Lung (tissue), 12 donors: ENCODE measurements around the gene BAD. TPM values are rescaled to one million over a fixed set of nuclear protein-coding genes. Genes with fewer than 3 reads are reported as not detected.

Experiments used
- ATAC-seq: fragments of 200-7000 bp; cut with Tn5 transposase; one replicate; pipeline ENCODE4 v1.9.1; 2020; ENCODE audit warnings: moderate number of reproducible peaks; ENCODE audit not compliant: insufficient read depth, low FRiP score
- DNase-seq, 3 donors: peaks; one replicate each; pipeline ENCODE4 v3.0.0-alpha.2; 2013 to 2017
- H3K27ac ChIP-seq, 2 donors: one replicate each; pipeline ENCODE4 v1.5.1; 2013; ENCODE audit warnings: mild to moderate bottlenecking in 2 of 2, moderate library complexity in 2 of 2, control low read depth in 1 of 2, inconsistent platforms in 1 of 2, low read depth in 1 of 2, low read length in 1 of 2
- H3K27me3 ChIP-seq, 3 donors: one replicate each; pipeline ENCODE4 v1.5.1; 2013; ENCODE audit warnings: low read length in 2 of 3; ENCODE audit not compliant: control insufficient read depth in 3 of 3, insufficient read depth in 3 of 3
- H3K36me3 ChIP-seq, 4 donors: one replicate each; pipeline ENCODE4 v1.5.1; 2013; ENCODE audit warnings: low read length in 4 of 4, mild to moderate bottlenecking in 1 of 4, moderate library complexity in 1 of 4; ENCODE audit not compliant: control insufficient read depth in 4 of 4, insufficient read depth in 4 of 4
- H3K4me1 ChIP-seq, 5 donors: one replicate each; pipeline ENCODE4 v1.5.1; 2013; ENCODE audit warnings: low read length in 5 of 5, mild to moderate bottlenecking in 2 of 5, moderate library complexity in 1 of 5; ENCODE audit not compliant: control insufficient read depth in 5 of 5, insufficient read depth in 5 of 5
- H3K4me3 ChIP-seq: one replicate; pipeline ENCODE4 v1.5.1; 2013; ENCODE audit warnings: mild to moderate bottlenecking, control low read depth, moderate library complexity
- H3K9ac ChIP-seq, 2 donors: one replicate each; pipeline ENCODE4 v1.5.1; 2013; ENCODE audit warnings: low read length in 2 of 2, control low read depth in 1 of 2; ENCODE audit not compliant: insufficient read depth in 1 of 2
- H3K9me3 ChIP-seq, 4 donors: one replicate each; pipeline ENCODE4 v1.5.1; 2013; ENCODE audit warnings: low read length in 3 of 4, mild to moderate bottlenecking in 1 of 4, moderate library complexity in 1 of 4; ENCODE audit not compliant: control insufficient read depth in 4 of 4, insufficient read depth in 3 of 4
- CTCF ChIP-seq: IDR thresholded peaks from 2 replicates; pipeline ENCODE4 v1.5.1; 2012; ENCODE audit warnings: mild to moderate bottlenecking; ENCODE audit errors: control extremely low read depth, extremely low read depth
- WGBS, 2 donors: extraction: QIAGEN DNeasy Blood & Tissue Kit; methylation state at CpG; one replicate each; pipeline ENCODE4 v1.1.7; 2013; 5-methylcytosine and 5-hydroxymethylcytosine counted together
- polyA plus RNA-seq, 2 donors: library from polyadenylated mRNA; stranded (reverse); fragments of 200-250 nt; gene quantifications; one replicate each; pipeline ENCODE4 v1.2.1, GENCODE V29; 2013
- total RNA-seq, 2 donors: library from RNA; depleted of rRNA in 1 of 2; stranded (reverse); fragments of >200 nt in 1 of 2; gene quantifications; one replicate each; pipeline ENCODE4 v1.2.1, GENCODE V29; 2014 to 2021
- donor health status: control.
- donor health status: control.
- donor health status: Bipolar disorder and iron deficiency.
- donor health status: healthy.
- donor health status: DM: yes; HTN: yes; CAD: no.

Gene BAD
- total and polyA plus RNA-seq, 4 donors, result 69.5 to 127 (median 75.5) TPM

DNA sequence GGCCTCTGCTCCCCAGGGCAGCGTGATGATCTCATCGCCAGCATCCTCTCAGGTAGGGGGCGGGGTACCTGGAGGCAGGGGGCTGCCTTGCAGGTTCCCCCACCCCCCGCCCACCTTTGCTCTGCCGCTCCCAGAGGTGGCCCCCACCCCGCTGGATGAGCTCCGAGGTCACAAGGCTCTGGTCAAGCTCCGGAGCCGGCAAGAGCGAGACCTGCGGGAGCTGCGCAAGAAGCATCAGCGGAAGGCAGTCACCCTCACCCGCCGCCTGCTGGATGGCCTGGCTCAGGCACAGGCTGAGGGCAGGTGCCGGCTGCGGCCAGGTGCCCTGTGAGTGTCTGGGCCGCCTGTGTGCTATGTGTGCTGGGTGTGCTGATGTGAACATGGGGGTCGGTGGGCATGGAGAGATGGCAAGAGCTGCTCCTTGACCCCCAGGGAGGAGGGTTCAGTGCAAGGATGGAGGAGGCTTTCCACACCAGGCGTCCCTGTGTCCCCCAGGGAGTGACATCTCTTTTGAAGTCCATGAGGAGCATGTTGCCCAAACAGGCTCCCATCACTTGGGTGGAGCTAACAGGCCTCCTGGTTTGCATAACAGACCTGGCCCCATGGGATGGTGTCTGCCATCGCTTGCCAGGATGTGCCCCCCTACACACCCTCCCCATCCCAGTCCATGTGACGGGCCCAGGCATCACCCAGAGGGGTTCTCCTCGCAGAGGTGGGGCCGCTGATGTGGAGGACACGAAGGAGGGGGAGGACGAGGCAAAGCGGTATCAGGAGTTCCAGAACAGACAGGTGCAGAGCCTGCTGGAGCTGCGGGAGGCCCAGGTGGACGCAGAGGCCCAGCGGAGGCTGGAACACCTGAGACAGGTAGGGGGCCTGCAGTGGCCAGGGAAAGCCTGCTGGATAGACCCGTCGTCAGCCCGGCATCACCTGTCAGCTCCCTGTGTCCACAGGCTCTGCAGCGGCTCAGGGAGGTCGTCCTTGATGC is 19.0 kb downstream of the BAD start:
- H3K27me3 ChIP-seq, result no peaks in the 10 kb centered on the region
- ATAC-seq, result no peak
- DNase-seq, result no peak
- H3K36me3 ChIP-seq, result peaks cover 2 to 55% (median 11%) of the 10 kb centered on the region in 4 donors
- no peak overlapping the region for H3K4me3 ChIP-seq
- H3K4me1 ChIP-seq, result peaks cover 0 to 17% (median 6%) of the 10 kb centered on the region in 5 donors
- H3K27ac ChIP-seq, result no peak overlapping the region
- no peaks in the 10 kb centered on the region for H3K9me3 ChIP-seq
- WGBS, 2 donors, result 92% methylated on average over 35 of the region's 35 CpGs
- no peak overlapping the region for H3K9ac ChIP-seq
- no peak for TF ChIP-seq CTCF

DNA sequence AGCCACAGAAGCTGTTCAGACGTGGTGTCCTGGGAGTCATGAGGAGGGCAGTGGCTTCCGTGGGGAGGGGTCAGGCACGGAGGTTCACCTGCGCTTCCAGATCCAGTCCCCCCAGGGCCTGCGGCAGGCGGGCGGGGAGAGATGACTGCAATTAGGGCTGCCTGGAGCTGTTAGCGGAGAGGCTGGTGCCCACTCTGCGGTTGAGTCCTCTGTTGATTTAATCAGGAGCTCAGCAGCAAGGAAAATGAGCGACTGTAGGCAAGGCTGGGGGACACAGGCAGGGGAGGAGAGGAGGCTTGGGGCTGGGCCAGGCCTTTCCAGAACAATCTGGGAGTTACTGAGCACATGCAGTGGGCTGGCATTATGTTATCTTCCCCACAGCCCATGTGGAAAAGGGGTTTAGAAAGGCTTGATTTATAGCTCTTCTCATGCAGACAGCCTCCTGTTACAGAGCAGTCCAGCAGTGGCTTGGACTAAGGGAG is 20.1 kb downstream of the BAD start:
- DNase-seq (no peak), ATAC-seq (no peak)
- Histone ChIP-seq H3K36me3 (peaks cover 2 to 65% (median 14%) of the 10 kb centered on the region in 4 donors), H3K27ac (no peak overlapping the region), H3K27me3 (no peaks in the 10 kb centered on the region), H3K9me3 (no peaks in the 10 kb centered on the region), H3K4me3 (no peak overlapping the region), H3K4me1 (peaks cover 0 to 16% (median 6%) of the 10 kb centered on the region in 5 donors), H3K9ac (no peak overlapping the region)
- 95 to 97% methylated on average over 10 of the region's 10 CpGs for WGBS, 2 donors
- no peak for TF ChIP-seq CTCF

DNA sequence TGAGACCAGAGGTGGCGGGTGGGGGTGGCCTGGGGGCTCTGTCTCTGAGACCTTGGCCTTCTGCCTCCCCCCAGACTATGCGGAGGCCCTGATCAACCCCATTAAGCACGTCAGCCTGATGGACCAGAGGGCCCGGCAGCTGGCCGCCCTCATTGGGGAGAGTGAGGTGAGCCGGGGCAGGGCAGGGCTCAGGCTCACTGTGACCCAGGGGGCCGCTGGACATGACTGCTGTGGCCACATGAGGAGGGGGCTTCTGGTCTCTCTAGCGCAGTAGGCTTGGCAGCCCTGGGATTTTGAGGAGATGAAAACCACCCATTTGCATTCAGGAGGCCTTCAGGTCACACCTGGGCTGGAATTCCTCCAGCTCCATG is 20.5 kb downstream of the BAD start:
- ATAC-seq (no peak), DNase-seq (no peak)
- Histone ChIP-seq H3K4me3 (no peak overlapping the region), H3K27ac (no peak overlapping the region), H3K9me3 (no peaks in the 10 kb centered on the region), H3K27me3 (no peaks in the 10 kb centered on the region), H3K36me3 (peaks cover 2 to 70% (median 17%) of the 10 kb centered on the region in 4 donors), H3K4me1 (peaks cover 0 to 12% (median 5%) of the 10 kb centered on the region in 5 donors), H3K9ac (no peak overlapping the region)
- TF ChIP-seq CTCF, result no peak
- whole genome bisulfite sequencing, 2 donors, result 92 to 96% methylated on average over 8 of the region's 8 CpGs
